ENCODE data around the gene MAGEH1. TPM values are rescaled to one million over a fixed set of nuclear protein-coding genes. Genes with fewer than 3 reads are reported as not detected.
A peak's percentile ranks its signal among the peaks of the same experiment; 100 is the strongest.

MAGEH1 gene
- total and polyA plus RNA-seq, 2 of the 8 experiments (the other 6 are each of a cell fraction or from before 2014, with no cell fraction given): 9.4 to 13.4 TPM

DNA sequence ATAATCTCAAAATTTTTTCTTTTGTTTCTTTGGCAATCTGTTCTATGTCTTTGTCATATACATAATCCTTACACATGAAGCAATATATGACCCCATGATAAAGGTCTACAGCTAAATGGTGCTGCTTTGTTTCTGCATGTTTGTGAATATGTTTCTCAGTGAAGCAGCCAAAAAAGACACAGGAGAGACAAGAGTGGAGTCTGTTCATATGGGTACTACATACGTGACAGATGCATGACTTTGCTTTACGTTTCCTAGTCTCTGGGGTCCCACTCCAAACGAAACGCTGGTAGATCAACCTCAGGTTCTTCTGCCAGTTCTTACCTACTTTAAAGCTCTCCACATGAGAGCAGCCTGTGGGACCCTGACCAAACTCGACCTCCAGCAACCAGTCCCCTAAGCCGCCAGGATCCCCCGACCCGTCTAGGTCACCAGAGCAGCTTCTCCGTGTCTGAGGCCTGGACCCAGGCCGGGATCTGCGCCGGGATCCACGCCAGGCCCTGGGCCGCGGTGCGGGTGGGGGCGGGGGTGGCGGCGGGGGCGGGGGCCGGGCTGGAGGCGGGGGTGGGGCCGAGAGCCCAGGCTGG is 36.2 kb downstream of the MAGEH1 start:
- no peak overlapping the region for H3K27ac ChIP-seq (ENCODE audit: low read depth, low read length)
- CTCF ChIA-PET (ENCODE audit: partially characterized antibody): no interaction called here
- H3K14ac ChIP-seq (ENCODE audit: insufficient read length): no peak overlapping the region
- H3K4ac ChIP-seq (replicated peaks; ENCODE audit: insufficient read length, low read depth, low read length): no peak overlapping the region
- peak overlapping the region; percentile 30 to 91 (median 61); a peak in 7 of 8 replicates for H3K4me3 ChIP-seq (ENCODE audit: extremely low read depth in 1 of 4, insufficient read depth in 2 of 4, low read depth in 3 of 4, low read length in 4 of 4)
- no peak overlapping the region for H2BK15ac ChIP-seq (ENCODE audit: low read length)
- H3K23me2 ChIP-seq (ENCODE audit: low read depth, low read length): no peaks in the 10 kb centered on the region
- no peak for TF ChIP-seq ASH2L (IDR thresholded peaks at IDR 0.05; ENCODE audit: low read length)
- TF ChIP-seq HDAC6 (IDR thresholded peaks at IDR 0.05; ENCODE audit: low read depth, low read length): no peak
- TF ChIP-seq GABPA (IDR thresholded peaks at IDR 0.05; ENCODE audit: borderline replicate concordance, insufficient read depth, low read length): no peak
- H3K79me2 ChIP-seq (ENCODE audit: control insufficient read depth in 1 of 2, insufficient read depth in 2 of 2, low read length in 2 of 2): no peaks in the 10 kb centered on the region
- H3K36me3 ChIP-seq (ENCODE audit: control insufficient read depth in 2 of 4, insufficient read depth in 4 of 4, low read length in 3 of 4): peaks cover 0 to 3% (median 0%) of the 10 kb centered on the region in 4 experiments; a peak in 1 of 8 replicates
- H4K20me1 ChIP-seq (replicated peaks in 1 of 2; ENCODE audit: control insufficient read depth in 1 of 2, insufficient read depth in 2 of 2, low read length in 2 of 2): no peaks in the 10 kb centered on the region
- H4K91ac ChIP-seq (replicated peaks; ENCODE audit: insufficient read length, low read length): no peak overlapping the region
- H2BK20ac ChIP-seq (ENCODE audit: low read length): no peak overlapping the region
- 54% methylated on average over 5 of the region's 23 CpGs; no CpG with 5 or more reads in 1 of the 2 experiments for WGBS, 2 experiments (ENCODE audit: extremely low coverage in 1 of 2, insufficient coverage in 1 of 2, insufficient read length in 1 of 2, insufficient replicate concordance in 2 of 2, low coverage in 1 of 2, low lambda C conversion rate in 2 of 2, missing lambda C conversion rate in 1 of 2)
- no peak overlapping the region for H2BK120ac ChIP-seq (replicated peaks; ENCODE audit: low read depth, low read length)
- peak overlapping the region; percentile 53 to 82 for H3K4me2 ChIP-seq (ENCODE audit: insufficient read depth in 1 of 2, low read depth in 2 of 2, low read length in 2 of 2)
- POLR2A ChIA-PET (ENCODE audit: partially characterized antibody): no interaction called here
- H3K4me1 ChIP-seq (replicated peaks in 1 of 4; ENCODE audit: control insufficient read depth in 3 of 4, insufficient read depth in 4 of 4, low read length in 3 of 4): no peaks in the 10 kb centered on the region; a peak in 1 of 7 replicates
- H3K27me3 ChIP-seq (replicated peaks in 1 of 4; ENCODE audit: control insufficient read depth in 3 of 4, extremely low read depth in 1 of 4, insufficient read depth in 3 of 4, low read length in 3 of 4): no peaks in the 10 kb centered on the region
- no peak overlapping the region for H3K18ac ChIP-seq (ENCODE audit: extremely low read depth, low read length)
- H3K79me1 ChIP-seq (ENCODE audit: low read depth, low read length): no peaks in the 10 kb centered on the region
- FAIRE-seq (no peak), DNase-seq (ENCODE audit: low read depth in 1 of 2, low spot score in 2 of 2) (no peak)
- no peak overlapping the region for H2BK12ac ChIP-seq (ENCODE audit: low read depth, low read length)
- H2BK5ac ChIP-seq (ENCODE audit: low read depth, low read length): no peak overlapping the region
- H4K8ac ChIP-seq (ENCODE audit: extremely low read depth, insufficient read depth, low read length): no peak overlapping the region
- no peak overlapping the region for H3K23ac ChIP-seq (ENCODE audit: insufficient read length)
- H2AK5ac ChIP-seq (ENCODE audit: low read depth, low read length): no peak overlapping the region
- no peaks in the 10 kb centered on the region for H3K9me3 ChIP-seq (ENCODE audit: insufficient read depth in 2 of 2, low read depth in 1 of 2, low read length in 1 of 2)
- H3K56ac ChIP-seq (replicated peaks; ENCODE audit: insufficient read length, low read depth, low read length): no peak overlapping the region
- no peak overlapping the region for H4K5ac ChIP-seq (ENCODE audit: insufficient read length, low read depth, low read length)
- no peak overlapping the region for H2AFZ ChIP-seq (ENCODE audit: low read length)
- H3K9ac ChIP-seq (replicated peaks in 1 of 4; ENCODE audit: extremely low read depth in 1 of 4, low read depth in 3 of 4, low read length in 3 of 4): 0 out of 7 replicates have a peak overlapping the region, but pooled peaks of 1 of the 4 experiments have one; percentile 37
